ENCODE measurements around the gene TIPIN.

DNA sequence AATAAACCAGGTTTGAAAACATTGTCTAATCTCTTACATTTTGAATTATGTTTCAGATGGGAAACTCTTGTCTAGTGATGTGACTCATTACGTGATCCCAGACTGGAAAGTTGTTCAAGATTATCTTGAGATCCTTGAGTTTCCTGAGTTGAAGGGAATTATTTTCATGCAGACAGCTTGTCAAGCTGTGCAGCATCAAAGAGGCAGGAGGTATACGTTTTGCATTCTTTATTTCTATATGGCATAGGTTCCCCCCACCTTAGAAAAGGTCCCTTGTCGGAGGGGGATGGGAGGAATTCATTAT is 61.6 kb downstream of the TIPIN start:
- TF ChIP-seq, protein P1, sequence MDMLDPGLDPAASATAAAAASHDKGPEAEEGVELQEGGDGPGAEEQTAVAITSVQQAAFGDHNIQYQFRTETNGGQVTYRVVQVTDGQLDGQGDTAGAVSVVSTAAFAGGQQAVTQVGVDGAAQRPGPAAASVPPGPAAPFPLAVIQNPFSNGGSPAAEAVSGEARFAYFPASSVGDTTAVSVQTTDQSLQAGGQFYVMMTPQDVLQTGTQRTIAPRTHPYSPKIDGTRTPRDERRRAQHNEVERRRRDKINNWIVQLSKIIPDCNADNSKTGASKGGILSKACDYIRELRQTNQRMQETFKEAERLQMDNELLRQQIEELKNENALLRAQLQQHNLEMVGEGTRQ (IDR thresholded peaks at IDR 0.05; ENCODE audit: borderline replicate concordance, low read depth, low read length), result no peak
- TF ChIP-seq, protein P2, sequence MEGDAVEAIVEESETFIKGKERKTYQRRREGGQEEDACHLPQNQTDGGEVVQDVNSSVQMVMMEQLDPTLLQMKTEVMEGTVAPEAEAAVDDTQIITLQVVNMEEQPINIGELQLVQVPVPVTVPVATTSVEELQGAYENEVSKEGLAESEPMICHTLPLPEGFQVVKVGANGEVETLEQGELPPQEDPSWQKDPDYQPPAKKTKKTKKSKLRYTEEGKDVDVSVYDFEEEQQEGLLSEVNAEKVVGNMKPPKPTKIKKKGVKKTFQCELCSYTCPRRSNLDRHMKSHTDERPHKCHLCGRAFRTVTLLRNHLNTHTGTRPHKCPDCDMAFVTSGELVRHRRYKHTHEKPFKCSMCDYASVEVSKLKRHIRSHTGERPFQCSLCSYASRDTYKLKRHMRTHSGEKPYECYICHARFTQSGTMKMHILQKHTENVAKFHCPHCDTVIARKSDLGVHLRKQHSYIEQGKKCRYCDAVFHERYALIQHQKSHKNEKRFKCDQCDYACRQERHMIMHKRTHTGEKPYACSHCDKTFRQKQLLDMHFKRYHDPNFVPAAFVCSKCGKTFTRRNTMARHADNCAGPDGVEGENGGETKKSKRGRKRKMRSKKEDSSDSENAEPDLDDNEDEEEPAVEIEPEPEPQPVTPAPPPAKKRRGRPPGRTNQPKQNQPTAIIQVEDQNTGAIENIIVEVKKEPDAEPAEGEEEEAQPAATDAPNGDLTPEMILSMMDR (IDR thresholded peaks at IDR 0.05), result no peak
- TF ChIP-seq JUND (IDR thresholded peaks at IDR 0.05) (no peak; the same call in 1 of the 2 replicates), RAD21 (IDR thresholded peaks at IDR 0.05; ENCODE audit: low read length) (no peak)
